ENCODE data around the gene WDR90. TPM values are rescaled to one million over a fixed set of nuclear protein-coding genes. Genes with fewer than 3 reads are reported as not detected.

The WDR90 gene
- total and polyA plus RNA-seq, 2 donors from 2014 or later, result 10.6 to 51.6 TPM

- FAIRE-seq, result no peak
Observed at GRCh38 chr16:672371-672770, 23.2 kb downstream of the WDR90 start.

DNA sequence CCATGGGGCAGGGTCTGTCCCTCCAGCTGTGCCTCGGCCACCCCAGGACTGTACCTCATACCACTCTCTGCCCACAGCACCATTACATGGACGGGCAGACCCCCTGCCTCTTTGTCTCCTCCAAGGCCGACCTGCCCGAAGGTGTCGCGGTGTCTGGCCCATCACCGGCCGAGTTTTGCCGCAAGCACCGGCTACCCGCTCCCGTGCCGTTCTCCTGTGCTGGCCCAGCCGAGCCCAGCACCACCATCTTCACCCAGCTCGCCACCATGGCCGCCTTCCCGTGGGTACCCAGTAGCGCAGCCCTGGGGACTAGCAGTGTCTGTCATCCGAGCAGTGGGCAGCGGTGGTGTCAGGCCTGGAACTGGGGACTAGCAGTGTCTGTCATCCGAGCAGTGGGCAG is 23.7 kb downstream of the WDR90 start:
- H3K27ac ChIP-seq (ENCODE audit: low read depth in 2 of 2, low read length in 2 of 2), result no peak overlapping the region
- peaks cover 0 to 12% (median 10%) of the 10 kb centered on the region in 3 donors for H3K36me3 ChIP-seq (ENCODE audit: control insufficient read depth in 2 of 3, insufficient read depth in 3 of 3, low read length in 3 of 3)
- peaks cover 0 to 15% (median 0%) of the 10 kb centered on the region in 3 donors for H3K4me1 ChIP-seq (ENCODE audit: control insufficient read depth in 2 of 3, insufficient read depth in 2 of 3, low read depth in 1 of 3, low read length in 3 of 3)
- intact Hi-C loops (cut with DNase I), result no loop called here
- TF ChIP-seq CTCF (IDR thresholded peaks at IDR 0.05; ENCODE audit: borderline replicate concordance, extremely low read depth, insufficient read depth), result no peak
- H3K9me3 ChIP-seq (ENCODE audit: control insufficient read depth in 2 of 3, insufficient read depth in 1 of 3, low read length in 3 of 3), result no peaks in the 10 kb centered on the region
- no peak overlapping the region for H3K4me3 ChIP-seq (ENCODE audit: low read length in 3 of 3)
- FAIRE-seq (no peak), DNase-seq (no peak)
- no peaks in the 10 kb centered on the region for H3K27me3 ChIP-seq (ENCODE audit: control insufficient read depth, insufficient read depth, low read length)
- H3K9ac ChIP-seq (ENCODE audit: low read length in 3 of 3), result no peak overlapping the region

More at GRCh38 chr16:672371-672770, 23.2 kb downstream of the WDR90 start:
- H3K36me3 ChIP-seq (ENCODE audit: control insufficient read depth in 2 of 3, insufficient read depth in 3 of 3, low read length in 3 of 3), result peaks cover 0 to 12% (median 10%) of the 10 kb centered on the region in 3 donors
- H3K9me3 ChIP-seq (ENCODE audit: control insufficient read depth in 2 of 3, insufficient read depth in 1 of 3, low read length in 3 of 3), result no peaks in the 10 kb centered on the region
- no peak overlapping the region for H3K27ac ChIP-seq (ENCODE audit: low read depth in 2 of 2, low read length in 2 of 2)
- H3K9ac ChIP-seq (ENCODE audit: low read length in 3 of 3), result no peak overlapping the region
- no peak for DNase-seq
- peaks cover 0 to 17% (median 4%) of the 10 kb centered on the region in 3 donors for H3K4me1 ChIP-seq (ENCODE audit: control insufficient read depth in 2 of 3, insufficient read depth in 2 of 3, low read depth in 1 of 3, low read length in 3 of 3)
- H3K4me3 ChIP-seq (ENCODE audit: low read length in 3 of 3), result no peak overlapping the region
- H3K27me3 ChIP-seq (ENCODE audit: control insufficient read depth, insufficient read depth, low read length), result no peaks in the 10 kb centered on the region
- intact Hi-C loops (cut with DNase I), result no loop called here
- no peak for TF ChIP-seq CTCF (IDR thresholded peaks at IDR 0.05; ENCODE audit: borderline replicate concordance, extremely low read depth, insufficient read depth)

- no peak overlapping the region for H3K9ac ChIP-seq (ENCODE audit: low read length in 3 of 3)
- intact Hi-C loops (cut with DNase I), result no loop called here
- DNase-seq, result no peak
- no peaks in the 10 kb centered on the region for H3K9me3 ChIP-seq (ENCODE audit: control insufficient read depth in 2 of 3, insufficient read depth in 1 of 3, low read length in 3 of 3)
- no peak for TF ChIP-seq CTCF (IDR thresholded peaks at IDR 0.05; ENCODE audit: borderline replicate concordance, extremely low read depth, insufficient read depth)
- H3K4me1 ChIP-seq (ENCODE audit: control insufficient read depth in 2 of 3, insufficient read depth in 2 of 3, low read depth in 1 of 3, low read length in 3 of 3), result peaks cover 0 to 15% (median 0%) of the 10 kb centered on the region in 3 donors
- no peak overlapping the region for H3K4me3 ChIP-seq (ENCODE audit: low read length in 3 of 3)
- peaks cover 0 to 12% (median 10%) of the 10 kb centered on the region in 3 donors for H3K36me3 ChIP-seq (ENCODE audit: control insufficient read depth in 2 of 3, insufficient read depth in 3 of 3, low read length in 3 of 3)
- H3K27me3 ChIP-seq (ENCODE audit: control insufficient read depth, insufficient read depth, low read length), result no peaks in the 10 kb centered on the region
- H3K27ac ChIP-seq (ENCODE audit: low read depth in 2 of 2, low read length in 2 of 2), result no peak overlapping the region
- no peak for FAIRE-seq
Observed at GRCh38 chr16:673399-673991, 24.3 kb downstream of the WDR90 start.

Data from kidney (tissue), 14 donors.